Measurements from ENCODE around the gene C9orf153.
"Not testable (repeated sequence)": the region's sequence is repeated elsewhere in the genome, so short reads cannot be mapped to it uniquely, and the experiment has no call there.

C9orf153 gene
- total RNA-seq = 0.32 to 0.98 (median 0.58) reads per million in 3 experiments

DNA sequence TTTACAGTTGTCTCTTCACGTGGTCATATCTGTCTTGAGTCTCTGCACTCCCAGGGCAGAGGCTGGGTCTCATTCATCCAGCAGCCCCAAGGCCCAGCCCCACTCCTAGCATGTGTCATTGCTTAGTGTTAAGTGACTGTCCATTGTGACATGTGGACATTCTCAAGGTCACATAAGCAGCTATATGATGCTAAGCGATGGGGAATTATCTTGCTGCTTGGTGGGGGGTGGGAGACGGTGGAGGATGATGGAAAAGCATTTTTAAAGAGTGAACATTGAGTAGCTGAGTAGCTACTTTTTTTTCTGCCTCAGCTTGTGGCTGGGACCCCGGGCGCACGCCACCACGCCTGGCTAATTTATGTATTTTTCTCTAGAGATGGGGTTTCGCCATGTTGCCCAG lies at the start of gene C9orf153:
TSS of gene C9orf153 (minus strand) at position 101 of the 400 bp plus-strand sequence. CDS start 30,054 bp downstream, outside the sequence.
- DNase-seq = no peak

- no peak for DNase-seq
Measured at GRCh38 chr9:86308687-86309086, 49.2 kb upstream of the C9orf153 start.

DNA sequence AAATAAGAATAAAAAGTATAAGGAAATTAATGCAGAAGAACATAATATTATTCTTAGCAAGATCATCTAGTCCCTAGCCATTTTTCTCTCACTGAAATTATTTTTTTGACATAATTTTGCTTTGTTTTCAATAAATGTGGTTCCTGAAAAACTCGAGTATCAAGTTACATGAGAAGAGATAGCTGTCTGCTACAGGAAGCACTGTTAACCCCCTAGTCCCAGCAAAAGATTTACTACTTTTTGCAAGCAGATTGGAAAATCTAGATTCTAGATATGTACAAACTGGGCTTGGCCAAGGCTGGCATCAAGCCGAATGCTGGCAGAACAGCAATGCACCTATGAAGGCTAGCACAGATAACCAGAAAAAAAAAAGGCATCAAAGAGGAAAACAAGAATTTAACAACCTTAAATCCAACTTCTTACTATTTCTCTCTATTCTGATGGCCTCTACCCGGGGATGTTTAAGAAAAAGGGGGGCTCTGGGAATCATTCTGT lies 44.8 kb upstream of the C9orf153 start:
- DNase-seq = no peak

DNA sequence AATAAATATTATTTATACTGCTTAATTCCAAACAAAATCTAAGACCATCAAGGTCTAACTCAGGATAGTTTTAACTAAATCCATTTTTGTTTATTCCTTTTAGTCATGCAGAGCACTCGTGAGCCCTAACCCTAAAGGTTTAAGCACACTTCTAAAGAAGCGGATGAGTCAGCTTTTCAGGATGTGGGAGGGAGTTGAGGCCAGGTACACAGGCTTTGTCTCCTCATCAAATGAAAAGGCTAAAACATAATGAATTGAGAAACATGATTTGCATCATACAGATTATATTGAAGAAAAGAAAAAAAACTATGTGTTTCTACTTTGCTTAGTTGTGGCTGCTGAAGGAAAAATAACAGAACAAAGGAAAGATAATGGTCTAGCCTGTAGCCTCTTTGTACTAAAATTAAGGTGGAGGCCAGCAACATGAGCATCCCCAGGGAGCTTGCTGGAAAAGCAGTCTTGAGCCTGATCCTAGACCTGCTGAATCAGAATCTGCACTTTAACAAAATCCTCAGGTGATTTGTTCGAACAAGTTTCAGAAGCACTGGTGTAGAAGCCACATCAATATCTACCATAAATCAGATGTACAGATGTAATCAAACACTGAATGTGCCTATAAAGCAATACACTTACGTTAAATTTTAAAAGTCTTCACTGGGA lies 44.0 kb upstream of the C9orf153 start:
- peak; percentile 44 for DNase-seq

DNA sequence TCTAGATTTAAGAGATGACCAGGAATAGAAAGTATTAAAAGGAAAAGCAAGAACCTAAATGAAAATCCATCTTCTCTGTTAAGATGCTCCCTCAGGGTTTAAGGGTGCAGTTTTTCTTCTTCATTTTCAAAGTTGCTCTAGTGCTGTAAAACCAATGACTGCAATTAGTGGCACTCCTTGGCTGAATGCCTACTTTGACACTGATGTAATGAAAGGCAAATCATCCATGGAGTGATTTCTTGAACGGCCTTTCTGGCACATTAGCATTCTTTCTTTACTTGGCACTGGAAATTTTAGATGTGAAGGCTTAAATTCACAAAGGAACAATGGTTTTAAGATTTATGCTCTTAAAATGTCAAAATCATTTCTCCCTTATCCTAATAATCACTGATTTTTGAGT lies 42.2 kb upstream of the C9orf153 start:
- DNase-seq = no peak

DNA sequence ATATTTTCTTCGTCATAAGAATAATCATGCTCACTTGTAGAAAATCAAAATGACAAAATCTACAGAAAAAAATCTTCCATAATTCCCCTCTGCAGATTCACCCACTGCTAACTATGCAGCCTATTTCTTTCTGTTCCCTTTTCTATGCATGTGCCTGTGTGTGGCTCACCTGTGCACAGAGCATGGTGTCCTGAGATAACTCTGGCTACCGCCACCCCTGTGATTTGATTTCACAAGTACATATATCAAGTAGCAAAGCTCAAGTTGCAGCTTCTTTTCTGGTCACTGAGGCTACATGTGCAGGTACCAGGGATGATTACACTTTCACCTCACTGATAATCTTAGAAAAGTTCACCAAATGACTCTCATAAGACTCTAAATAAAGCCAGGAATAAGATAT lies 41.2 kb upstream of the C9orf153 start:
- no peak for DNase-seq

DNA sequence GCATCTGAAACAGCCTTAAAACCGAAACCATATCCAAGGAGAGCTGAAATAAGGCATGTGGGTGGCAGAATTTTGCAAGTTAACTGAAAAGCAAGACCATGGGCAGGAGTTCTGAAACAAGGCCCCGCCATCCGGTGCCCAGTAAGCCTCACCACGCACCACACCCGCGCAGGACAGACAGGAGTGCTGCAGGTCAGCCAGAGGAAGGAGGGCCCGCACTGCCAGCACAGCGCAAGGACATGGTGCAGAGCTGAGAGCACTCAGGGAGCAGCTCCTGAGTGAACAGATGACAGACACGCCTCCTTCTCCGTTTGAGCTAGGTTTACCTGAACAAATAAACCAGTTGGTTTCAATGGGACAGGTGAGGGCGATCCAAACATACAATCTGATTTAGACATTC lies 39.4 kb upstream of the C9orf153 start:
- no peak for DNase-seq

DNA sequence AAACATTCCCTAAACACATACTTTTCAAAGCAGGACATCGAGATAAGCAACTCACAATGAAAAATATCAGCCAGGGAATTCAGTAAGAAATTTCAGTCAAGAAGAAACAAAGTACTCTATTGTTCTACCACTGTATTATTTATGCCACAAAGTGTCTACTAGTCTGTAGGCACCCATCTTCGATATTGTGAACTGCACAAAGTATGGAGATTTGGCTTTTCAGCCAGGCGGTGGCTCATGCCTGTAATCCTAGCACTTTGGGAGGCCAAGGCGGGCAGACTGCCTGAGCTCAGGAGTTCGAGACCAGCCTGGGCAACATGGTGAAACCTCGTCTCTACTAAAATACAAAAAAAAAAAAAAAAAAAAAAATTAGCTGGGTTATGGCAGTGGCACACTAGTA lies 30.9 kb upstream of the C9orf153 start:
- DNase-seq = not testable (repeated sequence)

DNA sequence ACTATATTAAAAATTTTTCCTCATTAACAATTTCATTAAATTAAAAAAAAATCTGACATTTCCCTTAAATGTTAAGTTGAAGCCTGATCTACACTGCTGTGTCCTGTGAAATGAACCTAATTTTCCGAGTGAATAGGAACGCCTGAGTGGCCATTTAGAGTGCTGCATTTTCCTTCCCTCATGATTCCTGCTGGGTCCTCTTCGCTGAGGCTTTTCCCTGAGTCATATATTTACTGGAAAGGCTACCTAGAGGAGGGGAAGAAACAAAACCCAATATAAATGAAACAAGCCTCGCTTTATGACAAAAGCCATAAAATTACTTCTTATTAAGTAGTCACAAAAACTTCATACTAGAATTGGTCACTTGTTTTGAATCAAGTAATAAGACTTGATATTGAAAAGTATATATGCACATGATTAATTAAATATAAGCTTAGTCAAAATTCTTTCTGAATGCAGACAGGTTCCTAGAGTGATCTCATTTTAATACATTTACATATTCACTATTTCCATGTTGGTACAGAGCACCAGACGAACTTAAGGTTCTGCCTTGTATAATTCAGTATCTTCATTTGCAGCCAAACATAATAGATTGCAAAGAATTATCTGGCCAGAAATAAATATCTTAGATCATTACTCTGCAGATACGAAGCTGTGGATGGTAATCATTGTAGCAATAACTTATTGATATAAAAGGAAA lies 29.2 kb upstream of the C9orf153 start:
- DNase-seq = no peak

DNA sequence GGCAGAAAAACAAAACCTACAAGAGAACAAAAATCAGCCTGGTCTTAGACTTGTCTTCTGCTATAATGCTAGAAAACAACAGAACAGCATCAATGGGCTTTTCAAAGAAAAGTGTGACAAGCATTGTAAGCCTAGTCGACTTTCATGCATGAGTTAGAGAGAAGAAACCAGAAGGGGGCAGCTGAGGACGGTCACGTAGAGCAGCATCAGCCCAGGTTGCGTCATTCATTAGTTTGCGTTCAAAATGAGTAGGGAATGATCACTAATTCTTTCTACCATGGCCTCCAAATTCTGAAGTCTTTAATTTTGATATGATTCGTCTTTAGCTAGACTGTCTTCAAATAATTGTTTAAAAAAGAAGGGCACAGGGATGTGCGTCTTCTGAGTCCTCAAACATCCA lies 27.6 kb upstream of the C9orf153 start:
- no peak for DNase-seq

DNA sequence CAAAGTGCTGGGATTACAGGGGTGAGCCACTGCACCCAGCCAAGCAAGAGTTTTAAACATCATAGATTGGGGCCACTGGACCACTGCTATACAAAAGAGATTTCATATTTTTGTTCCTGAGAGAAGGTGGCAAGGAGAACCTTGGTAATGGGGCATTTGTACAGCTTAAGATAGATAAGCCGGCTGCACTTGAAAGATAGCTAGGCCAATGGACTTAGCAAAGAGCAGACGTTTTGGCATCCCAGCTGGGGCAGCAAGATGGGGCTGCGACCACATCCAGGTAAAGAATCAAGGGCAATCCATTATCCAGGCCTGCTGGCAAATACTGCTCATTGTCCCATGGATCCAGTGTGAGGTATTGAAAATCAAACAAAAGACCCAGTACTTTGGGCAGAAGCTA lies 26.8 kb upstream of the C9orf153 start:
- DNase-seq = no peak

DNA sequence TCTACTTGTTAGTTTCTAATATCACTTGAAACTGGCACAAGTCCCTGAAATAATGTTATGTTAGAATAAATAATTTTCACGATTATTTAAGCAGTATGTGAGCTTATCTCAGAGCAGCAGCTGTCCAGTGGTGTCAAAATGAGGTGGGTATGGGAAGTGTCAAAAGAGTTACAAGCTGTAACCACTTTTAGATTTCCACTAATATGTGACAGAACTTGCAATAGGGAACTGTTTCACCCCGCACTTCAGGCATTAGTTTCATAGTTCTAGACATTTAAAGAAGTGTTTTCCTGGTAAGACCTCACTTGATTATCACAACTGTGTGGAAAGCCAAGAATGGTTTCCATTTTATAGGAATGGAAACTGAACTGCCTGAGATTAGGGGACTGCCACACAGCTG lies 25.8 kb upstream of the C9orf153 start:
- no peak for DNase-seq

DNA sequence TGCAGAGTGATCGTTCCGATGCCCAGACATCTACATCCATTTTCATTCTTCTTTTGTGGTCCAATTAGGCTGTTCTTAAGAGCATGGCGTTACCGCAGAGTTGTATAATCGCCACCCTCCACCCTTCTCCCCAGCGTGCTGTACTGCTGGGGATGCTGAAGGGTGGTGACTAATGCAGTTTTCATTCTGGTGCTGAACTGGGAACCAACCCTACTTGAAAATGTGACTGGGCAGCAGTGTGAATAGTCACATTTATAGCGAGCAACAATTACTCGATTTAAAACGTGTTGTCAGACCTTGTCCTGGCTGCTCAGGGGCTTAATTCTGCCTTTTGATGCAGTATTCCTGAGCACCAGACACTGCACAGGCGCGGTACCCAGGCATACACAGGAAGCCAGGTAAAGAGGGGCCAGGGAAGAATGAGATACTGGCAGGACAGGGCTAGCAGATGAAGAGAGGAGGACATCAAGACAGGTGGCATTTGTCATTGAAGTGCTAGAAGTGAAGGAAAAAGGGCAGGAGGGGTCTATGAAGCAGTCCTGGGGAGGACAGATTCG lies 23.6 kb upstream of the C9orf153 start:
- DNase-seq = no peak

DNA sequence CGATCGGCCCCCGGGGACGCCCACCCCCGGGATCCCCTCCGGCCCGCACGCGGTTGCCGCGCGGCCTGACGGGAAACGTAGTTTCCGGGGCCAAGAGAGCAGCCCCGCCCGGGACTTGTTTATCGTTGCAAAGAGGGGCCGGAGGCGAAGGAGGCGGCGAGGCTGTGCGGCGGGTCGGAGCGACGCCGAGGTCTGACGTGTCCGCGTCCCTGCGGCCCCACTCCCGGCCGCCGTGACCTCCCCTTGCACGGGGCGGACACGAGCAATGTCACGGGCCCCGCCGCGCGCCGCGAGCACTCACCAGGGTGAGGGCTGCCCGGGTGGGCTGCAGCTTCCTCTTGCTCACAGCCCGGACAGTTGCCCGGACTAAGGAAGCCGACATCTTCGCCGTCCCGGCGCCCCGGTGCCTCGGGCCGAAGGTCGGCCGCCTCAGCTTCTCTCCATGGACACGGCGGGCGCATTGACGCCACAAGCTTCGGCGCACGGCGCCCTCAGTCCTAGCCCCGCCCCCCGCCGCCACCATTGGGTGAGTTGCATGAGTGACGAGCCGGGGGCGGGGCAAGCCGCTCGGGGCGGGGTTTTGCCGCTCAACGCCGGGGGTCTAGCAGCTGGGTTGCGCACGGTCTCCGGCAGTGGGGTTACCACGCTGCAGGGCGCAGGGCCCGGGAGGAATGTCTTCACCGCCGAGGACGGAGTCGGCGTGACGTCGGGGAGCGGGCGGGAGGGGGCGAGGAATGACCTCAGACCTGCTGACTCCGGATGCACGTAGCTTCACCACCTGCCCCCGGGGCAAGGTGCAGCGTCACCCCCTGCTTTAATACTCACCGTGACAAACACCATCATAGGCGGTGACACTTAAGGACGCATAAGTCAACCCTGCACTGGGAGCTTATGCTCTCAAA lies 22.9 kb upstream of the C9orf153 start, which contains the start of gene ISCA1:
TSS of gene ISCA1 (minus strand) at position 462 of the 902 bp plus-strand sequence. CDS start at position 382, 80 bp downstream.
- DNase-seq = peak; percentile 98

GRCh38 chr9:86281593-86282076 lies 22.2 kb upstream of the C9orf153 start:
- no peak for DNase-seq

DNA sequence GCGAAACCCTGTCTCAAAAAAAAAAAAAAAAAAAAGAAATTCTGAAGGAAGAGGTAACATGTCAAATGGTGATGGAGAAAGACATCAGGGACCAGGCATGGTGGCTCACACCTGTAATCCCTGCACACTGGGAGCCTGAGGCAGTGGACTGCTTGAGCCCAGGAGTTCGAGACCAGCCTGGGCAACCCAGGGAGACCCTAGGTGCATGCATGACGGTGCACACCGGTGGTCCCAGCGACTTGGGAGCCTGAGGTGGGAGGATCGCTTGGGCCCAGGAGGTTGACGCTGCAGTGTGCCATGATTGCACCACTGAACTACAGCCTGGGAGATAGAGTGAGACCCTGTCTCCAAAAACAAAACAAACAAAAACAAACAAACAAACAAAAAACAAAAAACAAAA lies 21.1 kb upstream of the C9orf153 start:
- no peak for DNase-seq

- DNase-seq = no peak
Measured at GRCh38 chr9:86279839-86280238, 20.4 kb upstream of the C9orf153 start.

DNA sequence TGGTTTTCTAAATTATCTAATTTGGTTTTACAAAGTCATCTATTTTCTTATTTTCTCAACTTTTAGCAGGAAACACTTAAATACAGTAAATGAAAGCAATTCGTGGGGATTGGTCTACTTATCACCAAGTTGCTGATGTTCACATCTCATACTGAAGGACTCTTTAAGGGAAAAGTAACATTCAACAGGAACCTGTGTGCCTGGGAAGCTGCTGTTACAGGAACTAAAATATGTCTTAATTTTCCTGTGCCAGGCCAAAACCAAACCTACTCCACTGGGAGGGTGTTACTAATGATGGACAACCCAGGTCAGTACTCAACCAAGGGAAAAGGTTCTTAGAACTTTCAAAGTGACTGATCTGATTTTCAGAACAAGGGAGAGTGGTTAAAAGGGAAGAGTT lies 17.6 kb upstream of the C9orf153 start:
- DNase-seq = no peak

DNA sequence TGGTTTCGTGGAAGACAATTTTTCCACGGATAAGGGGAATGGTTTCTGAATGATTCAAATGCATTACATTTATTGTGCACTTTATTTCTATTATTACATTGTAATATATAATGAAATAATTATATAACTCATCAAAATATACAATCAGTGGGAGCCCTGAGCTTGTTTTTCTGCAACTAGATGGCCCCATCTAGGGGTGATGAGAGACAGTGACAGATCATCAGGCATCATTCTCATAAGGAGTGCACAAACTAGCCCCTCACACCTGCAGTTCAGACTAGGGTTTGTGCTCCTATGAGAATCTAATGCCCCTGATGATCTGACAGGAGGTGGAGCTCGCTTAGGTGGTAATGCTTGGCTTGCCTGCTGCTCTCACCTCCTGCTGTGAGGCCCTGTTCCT lies 16.5 kb upstream of the C9orf153 start:
- no peak for DNase-seq

GRCh38 chr9:86274821-86275643 lies 15.6 kb upstream of the C9orf153 start:
- DNase-seq = no peak

GRCh38 chr9:86272221-86272620 lies 12.8 kb upstream of the C9orf153 start:
- no peak for DNase-seq

DNA sequence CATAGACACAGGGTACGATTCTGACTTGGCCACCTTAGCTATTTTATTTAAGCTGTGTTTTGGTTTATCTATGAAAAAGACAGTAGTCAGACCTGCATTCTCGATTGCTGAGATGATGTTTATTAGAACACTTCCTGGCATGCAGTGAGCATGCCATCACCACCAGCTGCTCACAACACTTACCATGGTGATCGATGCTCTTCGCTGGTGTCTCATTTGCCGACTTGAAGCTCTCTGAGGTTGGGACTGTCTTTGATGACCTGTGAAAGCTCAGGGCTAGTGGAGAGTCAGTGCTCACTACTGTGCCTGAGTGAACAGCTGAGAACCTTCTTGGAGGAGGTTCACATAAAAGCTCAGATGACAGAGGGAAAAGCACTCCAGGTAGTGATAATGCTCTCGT lies 4.4 kb upstream of the C9orf153 start:
- DNase-seq = no peak
